NCI-H2227 (cell line): ENCODE results near the gene GREM2.
A peak's percentile ranks its signal among the peaks of the same experiment; 100 is the strongest.

Experiments
- DNase-seq: peaks from one replicate; lab custom pipeline; 2025; ENCODE audit not compliant: unreplicated experiment; lab: John Stamatoyannopoulos, UW

Gene GREM2

DNA sequence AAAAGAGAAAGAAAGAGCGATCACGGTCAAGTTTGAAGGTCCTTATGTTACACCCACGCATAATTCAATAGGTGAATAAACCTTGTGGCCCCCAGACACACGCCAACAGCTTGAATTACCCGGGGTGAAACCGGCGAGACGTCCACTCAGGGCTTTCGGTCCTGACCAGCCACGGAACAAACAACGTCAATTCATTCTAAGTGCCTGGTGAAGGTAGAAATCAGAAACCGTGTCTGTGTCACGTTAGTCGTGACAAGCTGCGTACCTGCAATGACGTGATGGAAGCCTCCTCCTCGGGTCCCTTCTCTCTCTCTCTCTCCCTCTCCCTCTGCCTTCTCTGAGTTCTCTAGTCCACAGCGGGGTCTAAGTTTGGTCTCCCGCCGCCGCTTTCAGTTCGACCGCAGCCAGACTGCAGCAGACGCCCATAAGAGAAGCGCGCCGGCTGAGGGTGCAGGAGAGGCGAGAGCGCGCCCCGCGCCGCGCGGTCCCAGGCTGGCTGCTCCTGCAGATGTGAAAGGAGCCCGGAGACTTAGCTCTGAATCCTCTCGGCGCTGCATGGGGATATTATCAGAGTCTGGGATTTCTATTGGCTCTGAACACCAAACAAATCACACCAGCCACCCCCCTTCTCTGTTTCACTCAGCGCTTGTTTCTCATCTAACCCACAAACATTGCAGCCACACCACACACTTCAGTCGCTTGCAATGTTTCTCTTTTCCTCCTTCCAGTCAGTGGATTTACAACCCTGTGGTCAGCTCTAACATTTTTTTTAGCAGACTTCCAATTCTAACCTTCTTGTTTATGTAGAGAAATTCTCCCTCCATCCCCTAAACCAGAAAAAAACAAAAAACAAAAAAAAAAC lies at the start of gene GREM2:
Gene GREM2 (minus strand): TSS at position 537 of the 862 bp plus-strand sequence. CDS start 118,680 bp downstream, outside the sequence.
- DNase-seq, result peak; percentile 34

DNA sequence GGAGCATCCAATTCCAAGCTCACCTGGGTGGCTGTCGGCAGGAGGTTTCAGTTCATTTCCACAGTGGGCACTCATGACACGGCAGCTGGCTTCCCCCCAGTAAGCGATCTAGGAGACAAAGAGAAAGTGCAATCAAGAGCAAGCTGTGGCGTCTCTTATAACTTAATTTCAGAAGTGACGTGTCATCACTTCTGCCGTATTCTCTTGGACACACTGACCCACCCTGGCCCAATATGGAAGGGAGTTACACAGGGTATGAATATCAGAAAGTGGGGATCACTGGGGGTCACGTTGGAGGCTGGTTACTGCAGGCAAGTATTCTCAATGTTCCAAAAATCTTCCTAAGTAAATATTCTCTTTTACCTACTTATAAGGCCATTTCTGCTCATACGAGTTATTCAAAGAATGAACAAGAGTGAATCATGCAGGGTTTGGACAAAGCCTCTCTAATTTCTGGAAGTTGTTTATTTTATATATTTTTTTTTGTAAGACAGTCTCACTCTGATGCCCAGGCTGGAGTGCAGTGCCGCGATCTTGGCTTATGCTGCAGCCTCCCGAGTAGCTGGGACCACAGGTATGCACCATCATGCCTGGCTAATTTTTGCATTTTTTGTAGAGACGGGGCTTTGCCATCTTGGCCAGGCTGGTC lies 46.5 kb upstream of the GREM2 start:
- no peak for DNase-seq

- no peak for DNase-seq
Observed at GRCh38 chr1:240656531-240656930, 44.6 kb upstream of the GREM2 start.

DNA sequence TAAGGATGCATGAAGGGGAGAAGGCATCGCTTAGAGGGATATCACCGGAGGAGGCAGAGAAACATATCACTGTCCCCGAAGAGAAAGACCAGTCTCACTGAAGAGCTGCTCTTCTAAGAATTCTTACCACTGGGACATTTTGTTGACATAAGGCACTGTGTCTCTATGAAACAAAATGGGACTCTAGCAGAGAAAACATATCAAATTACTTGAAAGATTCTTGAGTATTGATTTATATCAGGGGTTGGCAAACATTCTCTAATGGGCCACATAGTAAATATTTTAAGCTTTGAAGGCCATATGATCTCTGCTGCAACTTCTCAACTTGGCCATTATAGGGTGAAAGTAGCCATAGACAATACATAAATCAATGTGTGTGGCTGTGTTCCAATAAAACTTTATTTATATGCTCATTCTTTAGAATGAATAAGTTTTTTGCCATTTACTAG lies 41.0 kb upstream of the GREM2 start:
- no peak for DNase-seq

DNA sequence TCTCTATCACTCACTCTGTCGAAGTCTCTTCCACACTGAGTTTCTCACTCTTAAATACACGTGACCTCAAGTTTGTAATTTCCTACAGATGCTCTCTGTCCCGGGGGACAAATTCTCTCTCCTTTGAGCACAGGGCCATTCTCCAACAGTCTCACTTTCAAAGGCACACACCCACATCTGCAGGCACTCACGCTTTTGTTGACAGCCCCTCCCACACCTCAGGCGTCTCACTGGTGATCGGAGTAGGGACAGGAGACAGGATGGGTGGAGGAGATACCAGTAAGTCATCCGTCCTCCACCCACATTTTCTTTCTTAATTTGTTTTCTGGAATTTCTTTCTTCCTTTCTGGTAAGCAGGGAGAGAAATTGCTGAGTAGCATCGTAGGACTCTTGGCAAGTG lies 40.6 kb upstream of the GREM2 start:
- no peak for DNase-seq

- no peak for DNase-seq
Observed at GRCh38 chr1:240650877-240651276, 38.9 kb upstream of the GREM2 start.

DNA sequence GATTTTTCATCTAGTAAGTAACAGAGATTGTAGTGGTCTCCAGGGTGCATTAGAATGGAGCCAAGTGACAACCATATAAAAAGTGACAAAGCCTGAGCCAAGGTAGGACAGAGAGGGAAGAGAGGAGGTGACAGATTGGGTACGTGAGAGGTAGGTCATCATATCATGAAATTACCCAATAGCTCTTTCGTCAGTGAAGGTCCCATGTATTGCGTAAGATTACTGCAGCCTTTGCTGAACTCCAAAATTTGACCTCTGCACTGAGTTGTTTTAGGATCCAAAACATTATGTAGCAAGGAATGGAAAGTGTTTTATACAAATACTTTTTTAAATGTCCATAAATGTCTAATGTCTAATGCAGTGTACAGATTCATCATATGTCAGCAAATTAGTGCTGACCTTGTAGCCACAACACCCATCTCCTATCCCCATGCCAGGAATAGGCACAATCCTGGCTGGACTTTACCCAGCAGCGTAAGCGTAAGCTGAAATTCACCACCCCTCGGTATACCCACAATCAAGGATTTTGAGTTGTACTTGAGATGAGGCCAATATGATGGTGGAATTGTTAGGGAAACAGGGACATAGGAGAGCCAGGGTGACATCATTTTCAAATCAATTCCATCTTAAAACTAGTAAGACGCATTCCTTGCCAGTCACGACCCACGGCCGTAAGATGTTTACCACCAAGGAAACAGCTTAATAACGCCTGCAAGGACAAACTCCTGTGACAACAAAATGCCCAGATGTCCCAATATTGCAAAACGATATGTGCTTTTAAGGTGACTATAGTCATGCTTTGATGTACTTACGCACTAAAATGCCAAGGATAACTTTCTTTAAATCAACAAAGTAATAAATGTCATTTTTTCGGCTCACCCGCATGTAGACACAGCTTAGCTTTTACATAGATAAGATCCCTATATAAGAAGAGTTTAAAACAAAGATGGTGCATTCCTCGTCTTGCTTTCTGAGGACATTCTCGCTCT lies 38.1 kb upstream of the GREM2 start:
- DNase-seq, result no peak

GRCh38 chr1:240646571-240647240 lies 34.8 kb upstream of the GREM2 start:
- DNase-seq, result no peak

DNA sequence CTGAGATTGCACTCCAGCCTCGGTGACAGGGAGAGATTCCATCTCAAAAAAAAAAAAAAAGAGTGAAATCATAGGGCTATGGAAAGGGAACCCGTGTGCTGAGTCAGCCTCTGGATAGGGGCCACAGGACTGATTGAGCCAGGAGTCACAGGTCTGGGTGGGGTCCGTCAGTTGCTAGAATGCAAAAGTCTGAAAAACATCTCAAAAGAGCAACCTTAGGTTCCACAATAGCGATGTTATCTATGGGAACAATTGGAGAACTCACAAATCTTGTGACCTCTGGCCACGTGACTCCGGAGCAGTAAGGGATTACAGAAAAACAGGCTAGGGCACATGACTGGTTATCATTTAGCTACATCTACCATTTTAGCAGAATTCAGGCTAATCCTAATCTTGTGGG lies 32.8 kb upstream of the GREM2 start:
- DNase-seq, result no peak

DNA sequence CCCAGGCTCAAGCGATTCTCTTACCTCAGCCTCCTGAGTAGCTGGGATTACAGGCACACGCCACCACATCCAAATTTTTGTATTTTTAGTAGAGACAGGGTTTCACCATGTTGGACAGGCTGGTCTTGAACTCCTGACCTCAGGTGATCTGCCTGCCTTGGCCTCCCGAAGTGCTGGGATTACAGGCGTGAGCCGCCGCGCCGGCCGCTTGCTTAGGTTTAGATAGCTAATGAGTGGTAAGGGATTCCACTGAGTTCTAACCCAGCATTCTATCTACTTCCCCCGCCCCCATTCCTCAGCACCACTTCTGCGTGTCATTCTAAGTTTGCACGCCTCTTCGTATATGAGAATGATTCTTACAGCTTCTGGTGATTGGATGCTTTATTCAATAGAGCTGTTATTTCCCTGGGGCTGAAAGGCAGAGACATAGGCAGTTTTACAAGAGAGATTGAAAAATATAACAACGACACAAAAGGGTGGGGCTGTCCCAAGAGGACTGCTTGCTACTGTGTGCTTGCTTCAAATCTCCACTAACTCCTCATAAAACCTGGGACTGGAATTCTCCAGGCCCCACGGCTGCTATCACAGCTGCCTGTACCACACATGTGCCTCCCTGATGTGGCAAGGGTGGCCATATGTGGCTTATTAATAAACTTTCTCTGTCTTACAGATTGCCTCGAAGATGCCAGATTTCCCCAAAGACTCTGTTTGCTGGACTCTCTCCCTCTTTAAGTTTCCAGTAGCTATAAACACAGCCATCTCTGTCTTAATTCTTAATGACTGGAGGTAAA lies 23.7 kb upstream of the GREM2 start:
- no peak for DNase-seq

- no peak for DNase-seq
Observed at GRCh38 chr1:240630409-240630808, 18.5 kb upstream of the GREM2 start.

DNA sequence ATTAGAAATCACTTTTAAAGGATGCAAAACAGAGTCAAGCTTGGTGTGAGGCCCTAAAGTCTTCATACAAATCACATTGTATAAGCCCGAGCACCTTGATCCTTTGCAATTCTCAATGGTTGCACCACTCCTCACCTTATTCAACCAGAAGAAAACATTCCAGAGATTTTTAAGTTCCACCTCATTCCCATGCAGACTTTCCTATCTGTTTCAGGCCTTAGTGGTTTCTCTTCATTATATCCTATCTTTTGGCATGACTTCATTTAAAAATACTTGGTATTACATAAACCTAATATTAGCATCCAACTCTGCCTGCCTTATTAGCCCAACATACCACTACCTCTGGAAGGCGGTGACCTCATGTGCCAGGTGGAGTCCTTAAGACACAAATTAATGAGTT lies 9.3 kb upstream of the GREM2 start:
- DNase-seq, result no peak

- DNase-seq, result no peak
Observed at GRCh38 chr1:240619906-240620621, 8.1 kb upstream of the GREM2 start.

DNA sequence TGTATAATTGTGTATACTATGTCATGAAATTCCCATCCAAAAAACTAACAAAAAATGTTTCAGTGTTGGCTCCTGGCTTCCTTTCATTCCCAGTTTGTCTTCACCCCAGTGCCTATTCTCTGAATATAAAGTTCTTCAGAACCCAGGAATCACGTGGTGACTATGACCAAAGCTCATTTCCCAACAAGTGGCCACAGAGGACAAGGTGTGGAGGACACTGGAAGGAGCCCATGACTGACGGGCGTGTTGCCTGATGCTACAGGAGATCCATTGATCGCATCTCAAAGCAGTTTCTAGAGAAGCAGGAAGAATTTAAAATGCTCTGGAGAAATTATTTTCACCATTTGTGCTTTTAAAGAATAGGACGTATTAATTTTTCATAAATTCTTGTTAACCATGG lies 7.4 kb upstream of the GREM2 start:
- DNase-seq, result no peak

- DNase-seq, result no peak
Observed at GRCh38 chr1:240618946-240619345, 7.0 kb upstream of the GREM2 start.

GRCh38 chr1:240616018-240616417 lies 4.1 kb upstream of the GREM2 start:
- no peak for DNase-seq

- DNase-seq, result no peak
Observed at GRCh38 chr1:240613356-240614142, 1.6 kb upstream of the GREM2 start.

DNA sequence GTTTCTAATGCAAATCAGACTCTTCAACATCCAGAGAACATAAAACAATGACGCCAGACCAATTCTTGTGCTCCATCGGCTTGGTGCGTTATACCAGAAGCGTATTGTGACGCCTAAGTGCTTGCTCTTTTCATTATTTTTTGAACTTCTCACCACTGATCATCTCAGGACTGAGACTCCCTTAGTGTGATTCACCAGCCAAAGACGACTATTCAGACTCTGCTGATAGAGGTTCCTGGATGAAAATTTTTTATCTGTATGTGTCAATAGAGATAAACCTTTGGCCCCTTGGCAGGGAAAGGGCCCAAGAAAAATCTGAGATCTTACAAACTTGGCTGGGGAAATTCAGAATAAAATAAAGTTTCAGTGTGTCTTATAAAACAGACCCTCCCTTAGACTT lies 856 bp upstream of the GREM2 start:
- no peak for DNase-seq
